HepG2 (cell line): ENCODE data around the gene TMEM63C. TPM values are rescaled to one million over a fixed set of nuclear protein-coding genes. Genes with fewer than 3 reads are reported as not detected.
A peak's percentile ranks its signal among the peaks of the same experiment; 100 is the strongest.

Experiments used
- ARID3A ChIP-seq: IDR thresholded peaks from 2 replicates; pipeline ENCODE4 v1.6.1; 2012; ENCODE audit warnings: low read depth, low read length, improper control_type of control experiment
- BCL3 ChIP-seq: sonication (generic); formaldehyde crosslinking; IDR thresholded peaks from 2 replicates; pipeline ENCODE4 v1.5.1; 2020; ENCODE audit warnings: mild to moderate bottlenecking, missing genetic modification reagents, moderate library complexity
- BCL6 ChIP-seq: IDR thresholded peaks from 2 replicates; pipeline ENCODE4 v1.6.1; 2016; ENCODE audit warnings: missing genetic modification reagents, missing compliant biosample characterization
- DNMT3B ChIP-seq: conservative IDR thresholded peaks from 2 replicates; pipeline ENCODE4 v1.6.1; 2016; ENCODE audit warnings: missing biosample characterization, control low read depth
- GATAD2A ChIP-seq: IDR thresholded peaks from 2 replicates; pipeline ENCODE4 v1.6.1; 2016
- HIVEP1 ChIP-seq: sonication (generic); formaldehyde crosslinking; IDR thresholded peaks from 2 replicates; pipeline ENCODE4 v1.4.0; 2020; ENCODE audit warnings: mild to moderate bottlenecking, missing genetic modification reagents
- HNF4A ChIP-seq: sonication (generic); formaldehyde crosslinking; IDR thresholded peaks from 2 replicates; pipeline ENCODE4 v1.4.0; 2020; ENCODE audit warnings: missing genetic modification reagents
- KDM5A ChIP-seq: fragments of 200-600 bp; sonication (generic); IDR thresholded peaks from 2 replicates; pipeline ENCODE4 v1.7.0; 2018; ENCODE audit warnings: antibody characterized with exemption, mild to moderate bottlenecking, low read length, borderline replicate concordance
- MBNL3 ChIP-seq: fragments of 250-450 bp; sonication (Bioruptor Pico); conservative IDR thresholded peaks from 2 replicates; pipeline ENCODE4 v1.8.0; 2022; ENCODE audit warnings: mild to moderate bottlenecking, inconsistent platforms
- MTF2 ChIP-seq: sonication (generic); formaldehyde crosslinking; IDR thresholded peaks from 2 replicates; pipeline ENCODE4 v1.5.0; 2020; ENCODE audit warnings: missing genetic modification reagents, borderline replicate concordance
- NFRKB ChIP-seq: fragments of 450-650 bp; IDR thresholded peaks from 2 replicates; pipeline ENCODE4 v1.6.1; 2017
- PITX1 ChIP-seq: sonication (generic); formaldehyde crosslinking; IDR thresholded peaks from 2 replicates; pipeline ENCODE4 v1.5.1; 2020; ENCODE audit warnings: mild to moderate bottlenecking, missing genetic modification reagents
- PRMT3 ChIP-seq: sonication (generic); formaldehyde crosslinking; IDR thresholded peaks from 2 replicates; pipeline ENCODE4 v1.8.1; 2022; ENCODE audit warnings: low read depth, mild to moderate bottlenecking, moderate library complexity, missing genetic modification reagents, borderline replicate concordance
- SETDB1 ChIP-seq: sonication (generic); formaldehyde crosslinking; IDR thresholded peaks from 2 replicates; pipeline ENCODE4 v1.5.1; 2020; ENCODE audit warnings: missing genetic modification reagents, mild to moderate bottlenecking, borderline replicate concordance
- SMAD9 ChIP-seq: sonication (generic); formaldehyde crosslinking; IDR thresholded peaks from 2 replicates; pipeline ENCODE4 v1.5.1; 2020; ENCODE audit warnings: mild to moderate bottlenecking, missing genetic modification reagents
- TBL1XR1 ChIP-seq: fragments of 150-350 bp; IDR thresholded peaks from 2 replicates; pipeline ENCODE4 v1.6.1; 2014; ENCODE audit warnings: borderline replicate concordance, low read length; ENCODE audit not compliant: partially characterized antibody
- TCF12 ChIP-seq, 2 experiments: fragments of 450-650 bp in 1 of 2; sonication (generic) in 1 of 2; formaldehyde crosslinking in 1 of 2; IDR thresholded peaks; 2 replicates each; pipeline versions ENCODE4 v1.6.1 to v1.8.0; 2017 to 2022; ENCODE audit warnings: antibody characterized with exemption in 1 of 2, mild to moderate bottlenecking in 1 of 2, missing genetic modification reagents in 1 of 2, moderate library complexity in 1 of 2
- TP53 ChIP-seq: sonication (generic); formaldehyde crosslinking; conservative IDR thresholded peaks from 2 replicates; pipeline ENCODE4 v1.4.0; 2020; ENCODE audit warnings: missing genetic modification reagents
- XRCC5 ChIP-seq: fragments of 200-400 bp; formaldehyde crosslinking; optimal IDR thresholded peaks from 2 replicates; pipeline ENCODE3; 2017; ENCODE audit warnings: mild to moderate bottlenecking, low read length
- ZNF274 ChIP-seq: sonication (generic); formaldehyde crosslinking; IDR thresholded peaks from 2 replicates; pipeline ENCODE4 v1.5.1; 2020; ENCODE audit warnings: mild to moderate bottlenecking, missing genetic modification reagents
- ZNF30 ChIP-seq: sonication (generic); formaldehyde crosslinking; IDR thresholded peaks from 2 replicates; pipeline ENCODE4 v1.5.0; 2020; ENCODE audit warnings: mild to moderate bottlenecking, missing genetic modification reagents
- ZNF468 ChIP-seq: sonication (generic); formaldehyde crosslinking; IDR thresholded peaks from 2 replicates; pipeline ENCODE4 v1.8.0; 2022; ENCODE audit warnings: mild to moderate bottlenecking, moderate library complexity, missing genetic modification reagents
- ZNF510 ChIP-seq: sonication (generic); formaldehyde crosslinking; IDR thresholded peaks from 2 replicates; pipeline ENCODE4 v1.4.0; 2020; ENCODE audit warnings: low read depth, mild to moderate bottlenecking, missing genetic modification reagents
- ZNF577 ChIP-seq: sonication (generic); formaldehyde crosslinking; IDR thresholded peaks from 2 replicates; pipeline ENCODE4 v1.4.0; 2020; ENCODE audit warnings: mild to moderate bottlenecking, low read depth, missing genetic modification reagents, borderline replicate concordance
- ZNF629 ChIP-seq: sonication (generic); formaldehyde crosslinking; conservative IDR thresholded peaks from 2 replicates; pipeline ENCODE4 v1.5.0; 2020; ENCODE audit warnings: missing genetic modification reagents
- ZNF710 ChIP-seq: sonication (generic); formaldehyde crosslinking; IDR thresholded peaks from 2 replicates; pipeline ENCODE4 v1.5.0; 2020; ENCODE audit warnings: mild to moderate bottlenecking, missing genetic modification reagents, borderline replicate concordance
- ZNF850 ChIP-seq: sonication (generic); formaldehyde crosslinking; conservative IDR thresholded peaks from 2 replicates; pipeline ENCODE4 v1.9.0; 2021; ENCODE audit warnings: mild to moderate bottlenecking, missing genetic modification reagents
- polyA plus RNA-seq, 8 experiments: library from polyadenylated mRNA; depleted of rRNA in 3 of 8; stranded (reverse) in 7 of 8; unstranded in 1 of 8; fragments of >200 nt; fragmentation: Illumina TruSeq in 4 of 8; extraction: Trizol in 4 of 8; gene quantifications; 2 replicates each; pipeline versions ENCODE4 v1.2.1 to v1.2.3, GENCODE V29; 2011 to 2016; ENCODE audit warnings: low read depth in 4 of 8, missing spikeins in 1 of 8, mixed read lengths in 1 of 8; ENCODE audit not compliant: insufficient read depth in 1 of 8
- total RNA-seq, 5 experiments: library from RNA; depleted of rRNA; stranded (reverse); fragments of >200 nt; fragmentation: Illumina TruSeq; extraction: Trizol; gene quantifications; 2 replicates each; pipeline ENCODE4 v1.2.3, GENCODE V29; 2016; ENCODE audit warnings: low read depth in 1 of 5

The TMEM63C gene
- total and polyA plus RNA-seq, 2 of the 13 experiments (the other 11 are each of a cell fraction or from before 2014, with no cell fraction given) = 0.17 to 0.27 TPM

DNA sequence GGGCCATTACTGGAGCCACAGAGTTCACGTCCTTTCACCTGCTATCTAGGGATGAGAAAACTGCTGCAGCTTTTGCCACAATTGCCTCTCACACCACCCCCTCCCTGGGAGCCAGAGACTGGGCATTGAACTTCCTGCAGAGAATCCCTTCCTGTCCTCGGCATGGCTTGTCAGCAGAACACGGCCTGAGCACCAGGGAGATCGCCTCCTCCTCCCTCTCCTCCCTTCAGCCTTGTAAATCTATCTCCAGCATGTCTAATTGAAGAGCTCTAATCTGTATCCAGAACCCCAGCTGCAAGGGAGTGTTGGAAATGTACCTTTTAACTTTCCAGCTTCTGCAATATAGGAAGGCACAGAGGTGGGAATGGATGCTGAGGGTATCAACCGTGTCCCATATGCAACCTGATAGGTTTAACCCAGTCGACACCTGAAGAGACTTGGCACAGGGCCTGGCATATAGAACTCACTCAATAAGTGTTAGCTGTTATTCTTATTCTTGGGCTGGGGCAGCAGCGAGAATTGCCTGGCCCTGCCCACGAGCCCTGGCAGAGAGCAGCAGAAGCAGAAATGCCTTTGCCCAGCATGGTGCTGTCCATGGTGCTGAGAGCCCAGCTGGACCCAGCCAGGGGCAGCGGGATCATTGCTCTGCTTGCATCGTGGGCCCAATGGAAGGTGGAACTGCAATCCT lies 26.8 kb downstream of the TMEM63C start (continued):
- TF ChIP-seq TBL1XR1 = no peak
- no peak for TF ChIP-seq NFRKB
- TF ChIP-seq ZNF577 (CRISPR knock-in tag) = no peak
- TF ChIP-seq MBNL3 (CRISPR knock-in tag) = no peak
- no peak for TF ChIP-seq PITX1 (CRISPR knock-in tag)
- TF ChIP-seq PRMT3 (CRISPR knock-in tag) = peak; percentile 55; the same call in 1 of the 2 replicates
- TF ChIP-seq TCF12 (IDR thresholded peaks at IDR 0.05) = no peak
- TF ChIP-seq TCF12 (CRISPR knock-in tag; IDR thresholded peaks at IDR 0.05) = peak; percentile 31; the same call in 1 of the 2 replicates
- TF ChIP-seq DNMT3B (CRISPR knock-in tag) = peak; percentile 92; the same call in 1 of the 2 replicates
- TF ChIP-seq ZNF710 (CRISPR knock-in tag) = no peak
- TF ChIP-seq TP53 (CRISPR knock-in tag) = no peak
- peak; percentile 81; the same call in 1 of the 2 replicates for TF ChIP-seq SMAD9 (CRISPR knock-in tag)
- 0 out of 2 replicates have a peak, but pooled peaks have one; percentile 28 for TF ChIP-seq ZNF629 (CRISPR knock-in tag)
- no peak for TF ChIP-seq MTF2 (CRISPR knock-in tag)
- TF ChIP-seq KDM5A = no peak
- TF ChIP-seq HNF4A (CRISPR knock-in tag) = no peak
- peak; percentile 89; the same call in 1 of the 2 replicates for TF ChIP-seq ZNF274
- TF ChIP-seq XRCC5 = no peak
- TF ChIP-seq ZNF510 = 0 out of 2 replicates have a peak, but pooled peaks have one; percentile 35
- no peak for TF ChIP-seq ARID3A
- no peak for TF ChIP-seq ZNF850 (CRISPR knock-in tag)
- peak; percentile 66; the same call in 1 of the 2 replicates for TF ChIP-seq HIVEP1 (CRISPR knock-in tag)
- no peak for TF ChIP-seq ZNF30 (CRISPR knock-in tag)
- TF ChIP-seq GATAD2A (CRISPR knock-in tag) = peak; percentile 45; the same call in 1 of the 2 replicates
- TF ChIP-seq BCL6 (CRISPR knock-in tag) = peak; percentile 64
- no peak for TF ChIP-seq ZNF468 (CRISPR knock-in tag)
- TF ChIP-seq BCL3 (CRISPR knock-in tag) = no peak; the same call in 1 of the 2 replicates
- no peak for TF ChIP-seq SETDB1 (CRISPR knock-in tag)
